ENCODE results near the gene MPO. TPM values are rescaled to one million over a fixed set of nuclear protein-coding genes. Genes with fewer than 3 reads are reported as not detected.

Gene MPO
- total and polyA plus RNA-seq, 4 donors = 0.14 to 221 (median 0.52) TPM

DNA sequence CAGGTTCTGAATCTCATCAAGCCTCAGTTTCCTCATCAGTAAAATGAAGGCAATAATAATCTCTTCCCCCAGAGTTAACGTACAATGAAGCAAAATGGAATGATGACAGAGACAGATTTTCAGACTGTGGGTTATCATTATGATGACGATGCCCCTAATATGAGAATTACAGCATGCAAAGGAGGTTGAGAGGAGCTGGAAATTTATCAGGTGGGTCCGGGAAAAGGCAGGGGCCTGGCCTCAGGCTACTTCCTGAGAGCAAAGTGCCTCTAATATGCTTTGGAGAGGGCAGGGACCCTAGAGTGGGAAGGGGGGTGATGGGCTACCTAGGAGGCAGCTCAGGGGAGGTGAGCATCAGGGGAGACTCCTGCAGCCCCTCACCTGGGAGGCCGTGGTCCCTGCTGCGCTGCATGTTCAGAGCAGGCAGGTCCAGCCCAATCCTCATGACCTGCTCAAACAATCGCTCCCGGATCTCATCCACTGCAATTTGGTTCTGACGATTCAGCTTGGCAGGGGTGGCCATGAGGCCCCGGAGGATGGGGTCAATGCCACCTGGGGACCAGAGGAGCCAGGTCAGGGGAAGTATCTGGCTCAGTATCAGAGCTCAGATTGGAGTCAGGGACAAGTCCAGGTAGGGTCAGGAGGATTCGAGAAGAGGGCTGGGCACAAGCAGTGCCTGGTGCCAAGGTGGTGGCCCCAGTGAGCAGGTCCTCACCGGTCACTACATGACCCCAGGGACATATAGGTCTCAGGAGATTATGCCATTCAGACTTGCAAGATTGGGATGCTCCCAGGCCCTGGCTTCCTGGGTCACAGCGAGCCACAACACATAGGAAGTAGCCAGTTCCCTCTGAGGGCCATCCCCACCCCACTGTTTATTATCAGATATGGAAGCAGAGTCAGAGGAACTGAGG lies 8.1 kb downstream of the MPO start:
- no peaks in the 10 kb centered on the region for H3K4me1 ChIP-seq (ENCODE audit: control insufficient read depth in 4 of 4, insufficient read depth in 4 of 4, low read length in 3 of 4)
- WGBS = 85% methylated on average over 12 of the region's 12 CpGs

More for the DNA sequence above, 8.1 kb downstream of the MPO start:
- H3K27ac ChIP-seq (ENCODE audit: low read depth in 1 of 2, low read length in 2 of 2) = no peak overlapping the region
- TF ChIP-seq HNF4G (IDR thresholded peaks at IDR 0.05) (no peak), JUND (IDR thresholded peaks at IDR 0.05) (no peak), RAD21 (IDR thresholded peaks at IDR 0.05) (no peak), GABPA (IDR thresholded peaks at IDR 0.05 in 1 of 2, conservative IDR thresholded peaks at IDR 0.05 in 1 of 2) (no peak), TAF1 (conservative IDR thresholded peaks at IDR 0.05) (no peak), FOXA1 (IDR thresholded peaks at IDR 0.05) (no peak), YY1 (IDR thresholded peaks at IDR 0.05) (no peak), HNF4A (conservative IDR thresholded peaks at IDR 0.05) (no peak), SP1 (IDR thresholded peaks at IDR 0.05) (no peak), NR2F2 (IDR thresholded peaks at IDR 0.05) (no peak), FOXA2 (IDR thresholded peaks at IDR 0.05) (no peak), EGR1 (IDR thresholded peaks at IDR 0.05; ENCODE audit: low read depth in 2 of 2) (no peak), RXRA (IDR thresholded peaks at IDR 0.05) (no peak)
- TF ChIP-seq, protein P1, sequence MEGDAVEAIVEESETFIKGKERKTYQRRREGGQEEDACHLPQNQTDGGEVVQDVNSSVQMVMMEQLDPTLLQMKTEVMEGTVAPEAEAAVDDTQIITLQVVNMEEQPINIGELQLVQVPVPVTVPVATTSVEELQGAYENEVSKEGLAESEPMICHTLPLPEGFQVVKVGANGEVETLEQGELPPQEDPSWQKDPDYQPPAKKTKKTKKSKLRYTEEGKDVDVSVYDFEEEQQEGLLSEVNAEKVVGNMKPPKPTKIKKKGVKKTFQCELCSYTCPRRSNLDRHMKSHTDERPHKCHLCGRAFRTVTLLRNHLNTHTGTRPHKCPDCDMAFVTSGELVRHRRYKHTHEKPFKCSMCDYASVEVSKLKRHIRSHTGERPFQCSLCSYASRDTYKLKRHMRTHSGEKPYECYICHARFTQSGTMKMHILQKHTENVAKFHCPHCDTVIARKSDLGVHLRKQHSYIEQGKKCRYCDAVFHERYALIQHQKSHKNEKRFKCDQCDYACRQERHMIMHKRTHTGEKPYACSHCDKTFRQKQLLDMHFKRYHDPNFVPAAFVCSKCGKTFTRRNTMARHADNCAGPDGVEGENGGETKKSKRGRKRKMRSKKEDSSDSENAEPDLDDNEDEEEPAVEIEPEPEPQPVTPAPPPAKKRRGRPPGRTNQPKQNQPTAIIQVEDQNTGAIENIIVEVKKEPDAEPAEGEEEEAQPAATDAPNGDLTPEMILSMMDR (IDR thresholded peaks at IDR 0.05; ENCODE audit: low read depth, low read length, missing input control) = no peak
- TF ChIP-seq, protein P2, sequence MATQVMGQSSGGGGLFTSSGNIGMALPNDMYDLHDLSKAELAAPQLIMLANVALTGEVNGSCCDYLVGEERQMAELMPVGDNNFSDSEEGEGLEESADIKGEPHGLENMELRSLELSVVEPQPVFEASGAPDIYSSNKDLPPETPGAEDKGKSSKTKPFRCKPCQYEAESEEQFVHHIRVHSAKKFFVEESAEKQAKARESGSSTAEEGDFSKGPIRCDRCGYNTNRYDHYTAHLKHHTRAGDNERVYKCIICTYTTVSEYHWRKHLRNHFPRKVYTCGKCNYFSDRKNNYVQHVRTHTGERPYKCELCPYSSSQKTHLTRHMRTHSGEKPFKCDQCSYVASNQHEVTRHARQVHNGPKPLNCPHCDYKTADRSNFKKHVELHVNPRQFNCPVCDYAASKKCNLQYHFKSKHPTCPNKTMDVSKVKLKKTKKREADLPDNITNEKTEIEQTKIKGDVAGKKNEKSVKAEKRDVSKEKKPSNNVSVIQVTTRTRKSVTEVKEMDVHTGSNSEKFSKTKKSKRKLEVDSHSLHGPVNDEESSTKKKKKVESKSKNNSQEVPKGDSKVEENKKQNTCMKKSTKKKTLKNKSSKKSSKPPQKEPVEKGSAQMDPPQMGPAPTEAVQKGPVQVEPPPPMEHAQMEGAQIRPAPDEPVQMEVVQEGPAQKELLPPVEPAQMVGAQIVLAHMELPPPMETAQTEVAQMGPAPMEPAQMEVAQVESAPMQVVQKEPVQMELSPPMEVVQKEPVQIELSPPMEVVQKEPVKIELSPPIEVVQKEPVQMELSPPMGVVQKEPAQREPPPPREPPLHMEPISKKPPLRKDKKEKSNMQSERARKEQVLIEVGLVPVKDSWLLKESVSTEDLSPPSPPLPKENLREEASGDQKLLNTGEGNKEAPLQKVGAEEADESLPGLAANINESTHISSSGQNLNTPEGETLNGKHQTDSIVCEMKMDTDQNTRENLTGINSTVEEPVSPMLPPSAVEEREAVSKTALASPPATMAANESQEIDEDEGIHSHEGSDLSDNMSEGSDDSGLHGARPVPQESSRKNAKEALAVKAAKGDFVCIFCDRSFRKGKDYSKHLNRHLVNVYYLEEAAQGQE (IDR thresholded peaks at IDR 0.05) = no peak
- TF ChIP-seq, protein P3, sequence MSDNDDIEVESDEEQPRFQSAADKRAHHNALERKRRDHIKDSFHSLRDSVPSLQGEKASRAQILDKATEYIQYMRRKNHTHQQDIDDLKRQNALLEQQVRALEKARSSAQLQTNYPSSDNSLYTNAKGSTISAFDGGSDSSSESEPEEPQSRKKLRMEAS (IDR thresholded peaks at IDR 0.05) = no peak
- TF ChIP-seq, protein P4, sequence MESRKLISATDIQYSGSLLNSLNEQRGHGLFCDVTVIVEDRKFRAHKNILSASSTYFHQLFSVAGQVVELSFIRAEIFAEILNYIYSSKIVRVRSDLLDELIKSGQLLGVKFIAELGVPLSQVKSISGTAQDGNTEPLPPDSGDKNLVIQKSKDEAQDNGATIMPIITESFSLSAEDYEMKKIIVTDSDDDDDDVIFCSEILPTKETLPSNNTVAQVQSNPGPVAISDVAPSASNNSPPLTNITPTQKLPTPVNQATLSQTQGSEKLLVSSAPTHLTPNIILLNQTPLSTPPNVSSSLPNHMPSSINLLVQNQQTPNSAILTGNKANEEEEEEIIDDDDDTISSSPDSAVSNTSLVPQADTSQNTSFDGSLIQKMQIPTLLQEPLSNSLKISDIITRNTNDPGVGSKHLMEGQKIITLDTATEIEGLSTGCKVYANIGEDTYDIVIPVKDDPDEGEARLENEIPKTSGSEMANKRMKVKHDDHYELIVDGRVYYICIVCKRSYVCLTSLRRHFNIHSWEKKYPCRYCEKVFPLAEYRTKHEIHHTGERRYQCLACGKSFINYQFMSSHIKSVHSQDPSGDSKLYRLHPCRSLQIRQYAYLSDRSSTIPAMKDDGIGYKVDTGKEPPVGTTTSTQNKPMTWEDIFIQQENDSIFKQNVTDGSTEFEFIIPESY (IDR thresholded peaks at IDR 0.05) = no peak
- TF ChIP-seq, protein P5, sequence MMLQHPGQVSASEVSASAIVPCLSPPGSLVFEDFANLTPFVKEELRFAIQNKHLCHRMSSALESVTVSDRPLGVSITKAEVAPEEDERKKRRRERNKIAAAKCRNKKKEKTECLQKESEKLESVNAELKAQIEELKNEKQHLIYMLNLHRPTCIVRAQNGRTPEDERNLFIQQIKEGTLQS (IDR thresholded peaks at IDR 0.05) = no peak
- H3K4me3 ChIP-seq (ENCODE audit: low read depth in 1 of 3, low read length in 3 of 3) = no peak overlapping the region
- DNase-seq (ENCODE audit: low spot score) = no peak
- no peak overlapping the region for H3K9ac ChIP-seq (ENCODE audit: low read depth in 1 of 2, low read length in 2 of 2)
- H3K9me3 ChIP-seq (ENCODE audit: control insufficient read depth in 4 of 4, low read length in 3 of 4) = no peaks in the 10 kb centered on the region
- no peaks in the 10 kb centered on the region for H3K36me3 ChIP-seq (ENCODE audit: control insufficient read depth in 4 of 4, insufficient read depth in 3 of 4, low read depth in 1 of 4, low read length in 3 of 4)
- no peaks in the 10 kb centered on the region for H3K27me3 ChIP-seq (ENCODE audit: control insufficient read depth in 4 of 4, insufficient read depth in 4 of 4, low read length in 3 of 4)

All from liver (tissue), 9 donors.